ENCODE measurements around the gene CHCHD4.

GRCh38 chr3:14161282-14161681 lies 36.6 kb upstream of the CHCHD4 start:
- TF ChIP-seq EZH2 (IDR thresholded peaks at IDR 0.05; ENCODE audit: borderline replicate concordance, low read depth, low read length, severe bottlenecking), result no peak
- TF ChIP-seq, protein P1, sequence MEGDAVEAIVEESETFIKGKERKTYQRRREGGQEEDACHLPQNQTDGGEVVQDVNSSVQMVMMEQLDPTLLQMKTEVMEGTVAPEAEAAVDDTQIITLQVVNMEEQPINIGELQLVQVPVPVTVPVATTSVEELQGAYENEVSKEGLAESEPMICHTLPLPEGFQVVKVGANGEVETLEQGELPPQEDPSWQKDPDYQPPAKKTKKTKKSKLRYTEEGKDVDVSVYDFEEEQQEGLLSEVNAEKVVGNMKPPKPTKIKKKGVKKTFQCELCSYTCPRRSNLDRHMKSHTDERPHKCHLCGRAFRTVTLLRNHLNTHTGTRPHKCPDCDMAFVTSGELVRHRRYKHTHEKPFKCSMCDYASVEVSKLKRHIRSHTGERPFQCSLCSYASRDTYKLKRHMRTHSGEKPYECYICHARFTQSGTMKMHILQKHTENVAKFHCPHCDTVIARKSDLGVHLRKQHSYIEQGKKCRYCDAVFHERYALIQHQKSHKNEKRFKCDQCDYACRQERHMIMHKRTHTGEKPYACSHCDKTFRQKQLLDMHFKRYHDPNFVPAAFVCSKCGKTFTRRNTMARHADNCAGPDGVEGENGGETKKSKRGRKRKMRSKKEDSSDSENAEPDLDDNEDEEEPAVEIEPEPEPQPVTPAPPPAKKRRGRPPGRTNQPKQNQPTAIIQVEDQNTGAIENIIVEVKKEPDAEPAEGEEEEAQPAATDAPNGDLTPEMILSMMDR (IDR thresholded peaks at IDR 0.05; ENCODE audit: borderline replicate concordance, extremely low read depth, low read length, poor library complexity, severe bottlenecking), result no peak

Measured in DND-41 (cell line).